Stimulated activated CD8-positive, alpha-beta memory T cell treated with anti-CD3 and anti-CD28 coated beads, Interleukin-2, amount 100 ng/mL, for 1 hour (primary cell): Measurements from ENCODE around the gene FRMD6.
A peak's percentile ranks its signal among the peaks of the same experiment; 100 is the strongest.
"Not testable (repeated sequence)": the region's sequence is repeated elsewhere in the genome, so short reads cannot be mapped to it uniquely, and the experiment has no call there.

Source experiments
- DNase-seq, 2 donors: peaks; one replicate each; pipeline ENCODE4 v3.0.0-alpha.2; 2020; ENCODE audit warnings: low read depth in 2 of 2

FRMD6 gene

GRCh38 chr14:51630987-51631386 is 20.7 kb upstream of the FRMD6 start:
- DNase-seq, result no peak

- DNase-seq, result not testable (repeated sequence)
Measured at GRCh38 chr14:51633298-51633697, 18.4 kb upstream of the FRMD6 start.

- no peak for DNase-seq
Measured at GRCh38 chr14:51636109-51636508, 15.6 kb upstream of the FRMD6 start.

GRCh38 chr14:51638071-51638944 is 13.4 kb upstream of the FRMD6 start:
- no peak for DNase-seq

- DNase-seq, result no peak
Measured at GRCh38 chr14:51639668-51640316, 11.9 kb upstream of the FRMD6 start.

GRCh38 chr14:51643140-51643539 is 8.6 kb upstream of the FRMD6 start:
- no peak for DNase-seq

GRCh38 chr14:51644217-51644933 is 7.3 kb upstream of the FRMD6 start:
- DNase-seq, result no peak

GRCh38 chr14:51648296-51648695 is 3.4 kb upstream of the FRMD6 start:
- DNase-seq, result no peak

GRCh38 chr14:51650716-51651387 is 858 bp upstream of the FRMD6 start:
- no peak for DNase-seq

- peak; percentile 5 to 7 for DNase-seq
Measured at GRCh38 chr14:51652168-51653078, 713 bp downstream of the FRMD6 start.

- DNase-seq, result no peak
Measured at GRCh38 chr14:51653079-51653774, 1.5 kb downstream of the FRMD6 start.

- no peak for DNase-seq
Measured at GRCh38 chr14:51653775-51654532, 2.2 kb downstream of the FRMD6 start.

- DNase-seq, result no peak
Measured at GRCh38 chr14:51654533-51654845, 2.8 kb downstream of the FRMD6 start.

GRCh38 chr14:51657762-51658161 is 6.1 kb downstream of the FRMD6 start:
- no peak for DNase-seq

- no peak for DNase-seq
Measured at GRCh38 chr14:51658441-51659173, 6.9 kb downstream of the FRMD6 start.

GRCh38 chr14:51660741-51661140 is 9.0 kb downstream of the FRMD6 start:
- no peak for DNase-seq

GRCh38 chr14:51661504-51661903 is 9.8 kb downstream of the FRMD6 start:
- no peak for DNase-seq

- DNase-seq, result no peak
Measured at GRCh38 chr14:51663783-51664326, 12.1 kb downstream of the FRMD6 start.

- no peak for DNase-seq
Measured at GRCh38 chr14:51666070-51666469, 14.4 kb downstream of the FRMD6 start.
